ENCODE measurements around the gene OTUD5.
A peak's percentile ranks its signal among the peaks of the same experiment; 100 is the strongest.

The OTUD5 gene

DNA sequence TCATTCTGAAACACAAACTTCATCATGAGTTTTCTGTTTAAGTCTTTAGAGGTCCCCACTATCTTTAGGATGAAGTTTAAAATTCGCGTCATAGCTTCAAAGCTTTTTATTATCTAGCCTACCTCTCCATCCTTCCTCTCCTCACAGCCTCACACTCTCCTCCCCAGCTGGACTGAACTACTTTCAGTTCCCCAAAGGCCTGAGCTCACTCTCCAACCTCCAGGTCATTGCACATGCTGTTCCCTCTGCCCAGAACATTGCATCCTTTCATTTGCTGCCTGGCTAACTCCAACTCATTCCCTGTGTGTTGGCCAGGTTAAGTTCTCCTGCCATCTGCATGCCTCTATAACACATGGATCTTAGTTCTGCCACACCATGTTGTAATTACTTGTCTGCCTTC, 2.9 kb upstream of the OTUD5 start:
- peaks cover 3% of the 10 kb centered on the region; the same call in 1 of the 2 replicates for H3K4me1 ChIP-seq (ENCODE audit: control insufficient read depth, insufficient read depth, low read length)
- peaks cover 0 to 12% of the 10 kb centered on the region in 2 experiments; a peak in 1 of 3 replicates for H3K36me3 ChIP-seq (ENCODE audit: control insufficient read depth in 2 of 2, insufficient read depth in 1 of 2, low read length in 2 of 2)
- no peak overlapping the region for H3K4me3 ChIP-seq (ENCODE audit: low read depth, low read length)
- no peak overlapping the region for H3K27ac ChIP-seq (ENCODE audit: extremely low read depth, low read depth, low read length)
- CTCF ChIA-PET, result interaction anchor here (0.7 to 1.3 kb wide), 2 partner anchors 12 to 283 kb away, joined by 3 read pairs; partner anchors contain the start of gene KCND1
- POLR2A ChIA-PET, result no interaction called here
- TF ChIP-seq, protein P1, sequence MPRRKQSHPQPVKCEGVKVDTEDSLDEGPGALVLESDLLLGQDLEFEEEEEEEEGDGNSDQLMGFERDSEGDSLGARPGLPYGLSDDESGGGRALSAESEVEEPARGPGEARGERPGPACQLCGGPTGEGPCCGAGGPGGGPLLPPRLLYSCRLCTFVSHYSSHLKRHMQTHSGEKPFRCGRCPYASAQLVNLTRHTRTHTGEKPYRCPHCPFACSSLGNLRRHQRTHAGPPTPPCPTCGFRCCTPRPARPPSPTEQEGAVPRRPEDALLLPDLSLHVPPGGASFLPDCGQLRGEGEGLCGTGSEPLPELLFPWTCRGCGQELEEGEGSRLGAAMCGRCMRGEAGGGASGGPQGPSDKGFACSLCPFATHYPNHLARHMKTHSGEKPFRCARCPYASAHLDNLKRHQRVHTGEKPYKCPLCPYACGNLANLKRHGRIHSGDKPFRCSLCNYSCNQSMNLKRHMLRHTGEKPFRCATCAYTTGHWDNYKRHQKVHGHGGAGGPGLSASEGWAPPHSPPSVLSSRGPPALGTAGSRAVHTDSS (tag by site-specific recombination; IDR thresholded peaks at IDR 0.05), result no peak
- TF ChIP-seq ZNF768 (tag by site-specific recombination; IDR thresholded peaks at IDR 0.05), result no peak
- TF ChIP-seq, protein P2, sequence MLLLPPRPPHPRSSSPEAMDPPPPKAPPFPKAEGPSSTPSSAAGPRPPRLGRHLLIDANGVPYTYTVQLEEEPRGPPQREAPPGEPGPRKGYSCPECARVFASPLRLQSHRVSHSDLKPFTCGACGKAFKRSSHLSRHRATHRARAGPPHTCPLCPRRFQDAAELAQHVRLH (tag by site-specific recombination; IDR thresholded peaks at IDR 0.05), result no peak
- TF ChIP-seq ZNF416 (tag by site-specific recombination; IDR thresholded peaks at IDR 0.05), result no peak
- no peak for TF ChIP-seq YY1 (tag by site-specific recombination; IDR thresholded peaks at IDR 0.05)
- no peak for TF ChIP-seq ZNF366 (tag by site-specific recombination; conservative IDR thresholded peaks at IDR 0.05)
- no peak for TF ChIP-seq ZNF10 (tag by site-specific recombination; IDR thresholded peaks at IDR 0.05)
- TF ChIP-seq OSR2 (tag by site-specific recombination; IDR thresholded peaks at IDR 0.05), result no peak
- TF ChIP-seq, protein P3, sequence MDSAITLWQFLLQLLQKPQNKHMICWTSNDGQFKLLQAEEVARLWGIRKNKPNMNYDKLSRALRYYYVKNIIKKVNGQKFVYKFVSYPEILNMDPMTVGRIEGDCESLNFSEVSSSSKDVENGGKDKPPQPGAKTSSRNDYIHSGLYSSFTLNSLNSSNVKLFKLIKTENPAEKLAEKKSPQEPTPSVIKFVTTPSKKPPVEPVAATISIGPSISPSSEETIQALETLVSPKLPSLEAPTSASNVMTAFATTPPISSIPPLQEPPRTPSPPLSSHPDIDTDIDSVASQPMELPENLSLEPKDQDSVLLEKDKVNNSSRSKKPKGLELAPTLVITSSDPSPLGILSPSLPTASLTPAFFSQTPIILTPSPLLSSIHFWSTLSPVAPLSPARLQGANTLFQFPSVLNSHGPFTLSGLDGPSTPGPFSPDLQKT (IDR thresholded peaks at IDR 0.05; ENCODE audit: borderline replicate concordance, low read depth, low read length), result no peak
- TF ChIP-seq, protein P4, sequence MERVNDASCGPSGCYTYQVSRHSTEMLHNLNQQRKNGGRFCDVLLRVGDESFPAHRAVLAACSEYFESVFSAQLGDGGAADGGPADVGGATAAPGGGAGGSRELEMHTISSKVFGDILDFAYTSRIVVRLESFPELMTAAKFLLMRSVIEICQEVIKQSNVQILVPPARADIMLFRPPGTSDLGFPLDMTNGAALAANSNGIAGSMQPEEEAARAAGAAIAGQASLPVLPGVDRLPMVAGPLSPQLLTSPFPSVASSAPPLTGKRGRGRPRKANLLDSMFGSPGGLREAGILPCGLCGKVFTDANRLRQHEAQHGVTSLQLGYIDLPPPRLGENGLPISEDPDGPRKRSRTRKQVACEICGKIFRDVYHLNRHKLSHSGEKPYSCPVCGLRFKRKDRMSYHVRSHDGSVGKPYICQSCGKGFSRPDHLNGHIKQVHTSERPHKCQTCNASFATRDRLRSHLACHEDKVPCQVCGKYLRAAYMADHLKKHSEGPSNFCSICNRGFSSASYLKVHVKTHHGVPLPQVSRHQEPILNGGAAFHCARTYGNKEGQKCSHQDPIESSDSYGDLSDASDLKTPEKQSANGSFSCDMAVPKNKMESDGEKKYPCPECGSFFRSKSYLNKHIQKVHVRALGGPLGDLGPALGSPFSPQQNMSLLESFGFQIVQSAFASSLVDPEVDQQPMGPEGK (tag by site-specific recombination; IDR thresholded peaks at IDR 0.05), result no peak
- no peak for TF ChIP-seq ZNF610 (tag by site-specific recombination; IDR thresholded peaks at IDR 0.05; ENCODE audit: borderline replicate concordance)
- TF ChIP-seq, protein P5, sequence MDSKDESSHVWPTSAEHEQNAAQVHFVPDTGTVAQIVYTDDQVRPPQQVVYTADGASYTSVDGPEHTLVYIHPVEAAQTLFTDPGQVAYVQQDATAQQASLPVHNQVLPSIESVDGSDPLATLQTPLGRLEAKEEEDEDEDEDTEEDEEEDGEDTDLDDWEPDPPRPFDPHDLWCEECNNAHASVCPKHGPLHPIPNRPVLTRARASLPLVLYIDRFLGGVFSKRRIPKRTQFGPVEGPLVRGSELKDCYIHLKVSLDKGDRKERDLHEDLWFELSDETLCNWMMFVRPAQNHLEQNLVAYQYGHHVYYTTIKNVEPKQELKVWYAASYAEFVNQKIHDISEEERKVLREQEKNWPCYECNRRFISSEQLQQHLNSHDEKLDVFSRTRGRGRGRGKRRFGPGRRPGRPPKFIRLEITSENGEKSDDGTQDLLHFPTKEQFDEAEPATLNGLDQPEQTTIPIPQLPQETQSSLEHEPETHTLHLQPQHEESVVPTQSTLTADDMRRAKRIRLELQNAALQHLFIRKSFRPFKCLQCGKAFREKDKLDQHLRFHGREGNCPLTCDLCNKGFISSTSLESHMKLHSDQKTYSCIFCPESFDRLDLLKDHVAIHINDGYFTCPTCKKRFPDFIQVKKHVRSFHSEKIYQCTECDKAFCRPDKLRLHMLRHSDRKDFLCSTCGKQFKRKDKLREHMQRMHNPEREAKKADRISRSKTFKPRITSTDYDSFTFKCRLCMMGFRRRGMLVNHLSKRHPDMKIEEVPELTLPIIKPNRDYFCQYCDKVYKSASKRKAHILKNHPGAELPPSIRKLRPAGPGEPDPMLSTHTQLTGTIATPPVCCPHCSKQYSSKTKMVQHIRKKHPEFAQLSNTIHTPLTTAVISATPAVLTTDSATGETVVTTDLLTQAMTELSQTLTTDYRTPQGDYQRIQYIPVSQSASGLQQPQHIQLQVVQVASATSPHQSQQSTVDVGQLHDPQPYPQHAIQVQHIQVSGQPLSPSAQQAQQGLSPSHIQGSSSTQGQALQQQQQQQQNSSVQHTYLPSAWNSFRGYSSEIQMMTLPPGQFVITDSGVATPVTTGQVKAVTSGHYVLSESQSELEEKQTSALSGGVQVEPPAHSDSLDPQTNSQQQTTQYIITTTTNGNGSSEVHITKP (tag by site-specific recombination; IDR thresholded peaks at IDR 0.05), result no peak
- no peak for TF ChIP-seq ZBTB17 (tag by site-specific recombination; IDR thresholded peaks at IDR 0.05)
- TF ChIP-seq ZNF335 (tag by site-specific recombination; conservative IDR thresholded peaks at IDR 0.05), result no peak
- no peak for TF ChIP-seq KLF8 (tag by site-specific recombination; IDR thresholded peaks at IDR 0.05)
- no peaks in the 10 kb centered on the region for H3K9me3 ChIP-seq (ENCODE audit: control insufficient read depth, insufficient read depth, low read depth, low read length)

DNA sequence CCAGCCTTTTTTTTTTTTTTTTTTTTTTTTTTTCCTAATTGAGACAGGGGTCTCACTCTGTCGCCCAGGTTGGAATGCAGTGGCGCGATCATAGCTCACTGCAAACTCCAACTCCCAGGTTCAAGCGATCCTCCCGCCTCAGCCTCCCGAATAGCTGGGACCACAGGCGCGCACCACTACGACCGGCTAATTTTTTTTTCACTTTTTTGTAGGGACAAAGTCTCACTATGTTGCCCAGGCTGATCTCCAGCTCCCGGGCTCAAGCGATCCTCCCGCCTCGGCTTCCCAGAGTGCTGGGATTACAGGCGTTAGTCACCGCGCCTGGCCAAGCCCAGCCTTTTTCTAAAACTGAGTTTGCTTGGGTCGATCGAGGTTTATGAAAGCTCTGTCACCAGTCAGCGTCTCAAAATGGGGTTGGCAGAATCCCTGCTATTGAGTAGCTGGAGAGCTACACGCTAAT, 1.3 kb upstream of the OTUD5 start:
- peak overlapping the region; percentile 74 for H3K27ac ChIP-seq (ENCODE audit: extremely low read depth, low read depth, low read length)
- CTCF ChIA-PET, result interaction anchor here (0.6 to 1.5 kb wide), 5 partner anchors 10 to 321 kb away, joined by 3 to 4 read pairs (median 3); partner anchors contain the start of gene KCND1
- TF ChIP-seq ZNF560 (tag by site-specific recombination; IDR thresholded peaks at IDR 0.05; ENCODE audit: borderline replicate concordance) (no peak), ZNF121 (tag by site-specific recombination; IDR thresholded peaks at IDR 0.05) (peak; percentile 95), ZNF2 (tag by site-specific recombination; IDR thresholded peaks at IDR 0.05) (no peak), RBAK (tag by site-specific recombination; IDR thresholded peaks at IDR 0.05) (no peak), ZNF24 (tag by site-specific recombination; IDR thresholded peaks at IDR 0.05) (0 out of 2 replicates have a peak, but pooled peaks have one; percentile 21), IKZF3 (tag by site-specific recombination; IDR thresholded peaks at IDR 0.05) (no peak), ZFP69B (tag by site-specific recombination; IDR thresholded peaks at IDR 0.05) (no peak), SCRT1 (tag by site-specific recombination; IDR thresholded peaks at IDR 0.05; ENCODE audit: borderline replicate concordance) (no peak), ZNF184 (tag by site-specific recombination; IDR thresholded peaks at IDR 0.05) (no peak; the same call in 1 of the 2 replicates), ZNF366 (tag by site-specific recombination; conservative IDR thresholded peaks at IDR 0.05) (0 out of 2 replicates have a peak, but pooled peaks have one; percentile 19), BCL11A (tag by site-specific recombination; IDR thresholded peaks at IDR 0.05; ENCODE audit: low read depth) (0 out of 2 replicates have a peak, but pooled peaks have one; percentile 24)
- TF ChIP-seq, protein P6, sequence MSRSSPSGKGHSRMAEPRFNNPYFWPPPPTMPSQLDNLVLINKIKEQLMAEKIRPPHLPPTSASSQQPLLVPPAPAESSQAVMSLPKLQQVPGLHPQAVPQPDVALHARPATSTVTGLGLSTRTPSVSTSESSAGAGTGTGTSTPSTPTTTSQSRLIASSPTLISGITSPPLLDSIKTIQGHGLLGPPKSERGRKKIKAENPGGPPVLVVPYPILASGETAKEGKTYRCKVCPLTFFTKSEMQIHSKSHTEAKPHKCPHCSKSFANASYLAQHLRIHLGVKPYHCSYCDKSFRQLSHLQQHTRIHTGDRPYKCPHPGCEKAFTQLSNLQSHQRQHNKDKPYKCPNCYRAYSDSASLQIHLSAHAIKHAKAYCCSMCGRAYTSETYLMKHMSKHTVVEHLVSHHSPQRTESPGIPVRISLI (tag by site-specific recombination; IDR thresholded peaks at IDR 0.05), result peak; percentile 100

More for the DNA sequence above, 1.3 kb upstream of the OTUD5 start:
- Histone ChIP-seq H3K4me3 (ENCODE audit: low read depth, low read length) (peak overlapping the region; percentile 38), H3K9me3 (ENCODE audit: control insufficient read depth, insufficient read depth, low read depth, low read length) (no peaks in the 10 kb centered on the region), H3K4me1 (ENCODE audit: control insufficient read depth, insufficient read depth, low read length) (peaks cover 3% of the 10 kb centered on the region; the same call in 1 of the 2 replicates), H3K36me3 (ENCODE audit: control insufficient read depth in 2 of 2, insufficient read depth in 1 of 2, low read length in 2 of 2) (peaks cover 0 to 27% of the 10 kb centered on the region in 2 experiments; a peak in 1 of 3 replicates)
- POLR2A ChIA-PET, result interaction anchor here (0.5 to 3.3 kb wide), 16 partner anchors 11 to 282 kb away, joined by 3 to 24 read pairs (median 5); partner anchors contain the start of genes GRIPAP1, HDAC6, KCND1 and PQBP1
